PC-9 (cell line): ENCODE measurements around the gene THEMIS2. TPM values are rescaled to one million over a fixed set of nuclear protein-coding genes. Genes with fewer than 3 reads are reported as not detected.

Experiments used
- BruUV-seq: library from RNA; stranded (reverse); fragments of 400-500 nt; replicated peaks from 2 replicates; lab custom pipeline; 2021; lab: Mats Ljungman, UMichigan
- CTCF ChIA-PET: fragments of 300-600 bp; sonication (Branson Sonifier 250); formaldehyde crosslinking; loops from one replicate; lab custom pipeline; 2022; ENCODE audit warnings: antibody characterized with exemption; lab: Charles Lee
- POLR2A ChIA-PET: fragments of 300-600 bp; sonication (Branson Sonifier 250); formaldehyde crosslinking; loops from one replicate; lab custom pipeline; 2022; ENCODE audit warnings: antibody characterized with exemption; ENCODE audit not compliant: unreplicated experiment; lab: Charles Lee
- DNase-seq, 2 experiments: peaks; one replicate each; pipeline versions ENCODE4 v3.0.0 to v3.0.0-alpha.2; 2015 to 2022; ENCODE audit warnings: mixed read lengths in 1 of 2
- H2AFZ ChIP-seq: fragments of 200-600 bp; sonication (generic); 2 replicates; pipeline ENCODE4 v1.8.1; 2017; ENCODE audit warnings: antibody characterized with exemption
- H3F3A ChIP-seq: fragments of 200-600 bp; sonication (generic); 2 replicates; pipeline ENCODE4 v1.8.1; 2017; ENCODE audit warnings: antibody characterized with exemption, mild to moderate bottlenecking, low read depth; ENCODE audit not compliant: insufficient read depth
- H3K27ac ChIP-seq: fragments of 200-600 bp; sonication (generic); 2 replicates; pipeline ENCODE4 v1.6.1; 2016; ENCODE audit warnings: mixed run types
- H3K27me3 ChIP-seq: fragments of 200-600 bp; sonication (generic); 2 replicates; pipeline ENCODE4 v1.6.1; 2016; ENCODE audit warnings: low read depth, mixed run types; ENCODE audit not compliant: insufficient read depth
- H3K36me3 ChIP-seq: fragments of 200-600 bp; sonication (generic); 2 replicates; pipeline ENCODE4 v1.6.1; 2016; ENCODE audit warnings: low read depth, mixed run types
- H3K4me1 ChIP-seq: fragments of 200-600 bp; sonication (generic); replicated peaks from 2 replicates; pipeline ENCODE4 v1.6.1; 2016; ENCODE audit warnings: mixed run types; ENCODE audit not compliant: insufficient read depth
- H3K4me2 ChIP-seq: fragments of 200-600 bp; sonication (generic); 2 replicates; pipeline ENCODE4 v1.6.1; 2017; ENCODE audit warnings: mixed run types
- H3K4me3 ChIP-seq: fragments of 200-600 bp; sonication (generic); 2 replicates; pipeline ENCODE4 v1.6.1; 2016; ENCODE audit warnings: mixed run types
- H3K79me2 ChIP-seq: fragments of 200-600 bp; sonication (generic); 2 replicates; pipeline ENCODE4 v1.6.1; 2017; ENCODE audit warnings: low read depth, mixed run types
- H3K9me2 ChIP-seq: fragments of 200-600 bp; sonication (generic); 2 replicates; pipeline ENCODE4 v1.8.1; 2017; ENCODE audit warnings: mild to moderate bottlenecking; ENCODE audit not compliant: insufficient read depth
- H3K9me3 ChIP-seq: fragments of 200-600 bp; sonication (generic); 2 replicates; pipeline ENCODE4 v1.8.1; 2016; ENCODE audit warnings: low read depth; ENCODE audit not compliant: insufficient read depth
- H4K20me1 ChIP-seq: fragments of 200-600 bp; sonication (generic); 2 replicates; pipeline ENCODE4 v1.8.1; 2017; ENCODE audit not compliant: insufficient read depth
- EZH2 ChIP-seq: fragments of 200-600 bp; sonication (generic); IDR thresholded peaks from 2 replicates; pipeline ENCODE4 v1.8.0; 2017; ENCODE audit warnings: antibody characterized with exemption, low read depth
- intact Hi-C: fragments of 100-400 bp; cut with micrococcal nuclease; formaldehyde crosslinking; loops from one replicate; pipeline ENCODE4 v1.10.0; 2022; ENCODE audit not compliant: unreplicated experiment
- total RNA-seq: library from RNA; stranded (reverse); gene quantifications from 2 replicates; pipeline ENCODE4 v1.2.3, GENCODE V29; 2021
- TF ChIP-seq, protein P1 (sequence below): fragments of 200-600 bp; sonication (generic); conservative IDR thresholded peaks from 2 replicates; pipeline ENCODE4 v1.6.1; 2017; ENCODE audit warnings: mixed run types, antibody characterized with exemption, mild to moderate bottlenecking, moderate library complexity

THEMIS2 gene
- total RNA-seq, 1 experiment from 2014 or later: 3.1 TPM

DNA sequence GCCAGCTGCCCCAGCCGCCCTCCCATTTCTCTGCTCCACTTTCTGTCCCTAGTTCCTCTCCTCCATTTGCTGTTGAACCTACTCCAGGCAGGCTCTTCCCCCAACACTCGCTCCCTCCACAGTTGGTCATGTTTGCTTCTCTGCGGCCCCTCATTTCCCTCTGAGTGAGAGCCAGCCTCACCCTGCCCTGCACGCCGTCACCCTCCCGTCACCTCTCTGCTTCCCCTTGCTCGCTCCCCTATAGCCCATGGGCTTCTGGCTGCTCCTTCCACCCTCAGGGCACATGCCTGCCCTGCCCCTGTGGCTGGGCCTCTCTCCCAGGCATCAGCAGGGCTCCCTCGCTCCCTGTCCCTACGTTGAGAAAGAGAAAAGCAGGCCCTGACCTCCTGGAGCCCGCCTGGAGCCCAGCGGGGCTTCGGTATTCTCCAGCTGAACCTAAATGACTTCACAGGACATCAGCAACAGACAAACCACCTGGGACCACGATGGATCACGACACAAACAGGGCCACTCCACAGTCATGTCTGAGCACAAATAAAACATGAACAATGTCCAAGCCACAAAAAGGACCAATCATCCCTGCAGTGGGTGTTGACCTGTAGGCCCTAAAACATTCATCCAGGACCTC, 13.3 kb upstream of the THEMIS2 start:
- TF ChIP-seq, protein P1, sequence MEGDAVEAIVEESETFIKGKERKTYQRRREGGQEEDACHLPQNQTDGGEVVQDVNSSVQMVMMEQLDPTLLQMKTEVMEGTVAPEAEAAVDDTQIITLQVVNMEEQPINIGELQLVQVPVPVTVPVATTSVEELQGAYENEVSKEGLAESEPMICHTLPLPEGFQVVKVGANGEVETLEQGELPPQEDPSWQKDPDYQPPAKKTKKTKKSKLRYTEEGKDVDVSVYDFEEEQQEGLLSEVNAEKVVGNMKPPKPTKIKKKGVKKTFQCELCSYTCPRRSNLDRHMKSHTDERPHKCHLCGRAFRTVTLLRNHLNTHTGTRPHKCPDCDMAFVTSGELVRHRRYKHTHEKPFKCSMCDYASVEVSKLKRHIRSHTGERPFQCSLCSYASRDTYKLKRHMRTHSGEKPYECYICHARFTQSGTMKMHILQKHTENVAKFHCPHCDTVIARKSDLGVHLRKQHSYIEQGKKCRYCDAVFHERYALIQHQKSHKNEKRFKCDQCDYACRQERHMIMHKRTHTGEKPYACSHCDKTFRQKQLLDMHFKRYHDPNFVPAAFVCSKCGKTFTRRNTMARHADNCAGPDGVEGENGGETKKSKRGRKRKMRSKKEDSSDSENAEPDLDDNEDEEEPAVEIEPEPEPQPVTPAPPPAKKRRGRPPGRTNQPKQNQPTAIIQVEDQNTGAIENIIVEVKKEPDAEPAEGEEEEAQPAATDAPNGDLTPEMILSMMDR: no peak
- no peak for TF ChIP-seq EZH2
- Histone ChIP-seq H3F3A (peaks cover 12% of the 10 kb centered on the region; the same call in 1 of the 2 replicates), H4K20me1 (no peaks in the 10 kb centered on the region), H3K4me1 (peaks cover 16% of the 10 kb centered on the region), H3K27me3 (no peaks in the 10 kb centered on the region), H3K36me3 (no peaks in the 10 kb centered on the region), H3K4me2 (no peak overlapping the region), H3K79me2 (no peaks in the 10 kb centered on the region), H2AFZ (no peak overlapping the region), H3K9me3 (no peaks in the 10 kb centered on the region), H3K9me2 (no peaks in the 10 kb centered on the region), H3K27ac (no peak overlapping the region), H3K4me3 (no peak overlapping the region)
- intact Hi-C loops: loop anchor here (2.0 to 5.0 kb wide), 4 partner anchors 120 to 743 kb away; partner anchors contain the start of gene EYA3
- POLR2A ChIA-PET: no interaction called here
- DNase-seq: no peak
- CTCF ChIA-PET: no interaction called here
- BruUV-seq: no TSS peak

DNA sequence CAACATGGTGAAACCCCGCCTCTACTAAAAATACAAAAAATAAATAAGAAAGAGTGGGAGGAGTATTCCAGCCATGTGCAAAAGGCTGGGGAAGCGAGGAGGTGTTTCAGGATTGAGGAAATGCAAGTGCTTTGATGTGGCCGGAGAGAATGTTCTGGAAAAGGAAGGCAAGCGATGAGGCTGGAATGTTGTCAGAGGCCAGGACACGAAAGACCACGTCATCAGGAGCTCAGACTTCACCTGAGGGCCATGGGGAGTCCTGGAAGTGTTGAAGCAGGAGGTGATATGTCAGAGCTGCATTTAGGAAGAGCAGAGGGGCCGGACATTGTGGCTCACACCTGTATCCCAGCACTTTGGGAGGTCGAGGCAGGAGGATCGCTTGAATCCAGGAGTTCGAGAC, 10.9 kb upstream of the THEMIS2 start:
- Histone ChIP-seq H3K36me3 (no peaks in the 10 kb centered on the region), H4K20me1 (no peaks in the 10 kb centered on the region), H3K9me3 (no peaks in the 10 kb centered on the region), H3K4me2 (no peak overlapping the region), H3K9me2 (no peaks in the 10 kb centered on the region), H3K4me3 (no peak overlapping the region), H3K27ac (no peak overlapping the region), H3K27me3 (no peaks in the 10 kb centered on the region), H3K4me1 (peaks cover 25% of the 10 kb centered on the region), H3F3A (peaks cover 12% of the 10 kb centered on the region; the same call in 1 of the 2 replicates), H2AFZ (no peak overlapping the region), H3K79me2 (no peaks in the 10 kb centered on the region)
- intact Hi-C loops: no loop called here
- BruUV-seq: no TSS peak
- no peak for TF ChIP-seq EZH2
- TF ChIP-seq, protein P1: no peak
- CTCF ChIA-PET: no interaction called here
- POLR2A ChIA-PET: no interaction called here
- no peak for DNase-seq

DNA sequence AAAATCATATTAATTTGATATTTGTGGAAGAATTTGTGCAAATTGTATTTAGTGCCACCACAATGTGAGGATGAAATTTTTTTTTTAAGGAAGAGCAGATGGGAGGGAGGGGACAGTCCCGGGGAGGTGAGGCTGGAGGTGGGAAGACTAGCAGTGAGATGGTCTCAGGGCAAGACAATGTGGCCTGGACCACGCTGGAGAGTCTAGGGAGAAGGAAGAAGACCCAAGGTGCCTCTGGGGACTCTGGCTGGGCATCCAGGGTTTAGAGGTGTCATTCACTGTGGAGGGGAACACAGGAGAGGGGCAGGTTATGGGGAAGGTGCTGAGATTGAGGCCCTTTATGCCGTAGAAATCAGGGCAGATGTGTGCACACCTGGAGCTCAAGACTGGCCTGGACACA, 10.3 kb upstream of the THEMIS2 start:
- Histone ChIP-seq H3K9me2 (no peaks in the 10 kb centered on the region), H3K79me2 (no peaks in the 10 kb centered on the region), H2AFZ (no peak overlapping the region), H3K4me3 (no peak overlapping the region), H3K9me3 (no peaks in the 10 kb centered on the region), H3K27me3 (no peaks in the 10 kb centered on the region), H3K4me1 (peaks cover 25% of the 10 kb centered on the region), H3K27ac (no peak overlapping the region), H3K4me2 (no peak overlapping the region), H4K20me1 (no peaks in the 10 kb centered on the region), H3K36me3 (no peaks in the 10 kb centered on the region), H3F3A (peaks cover 12% of the 10 kb centered on the region; the same call in 1 of the 2 replicates)
- POLR2A ChIA-PET: no interaction called here
- BruUV-seq: no TSS peak
- no peak for DNase-seq
- TF ChIP-seq, protein P1: no peak
- no peak for TF ChIP-seq EZH2
- CTCF ChIA-PET: no interaction called here
- intact Hi-C loops: no loop called here
